NCI-H345 treated with DMSO at 0.1 percent for 48 hours (cell line): Measurements from ENCODE around the gene INPP5D.
"Not testable (repeated sequence)": the region's sequence is repeated elsewhere in the genome, so short reads cannot be mapped to it uniquely, and the experiment has no call there.

Experiments used
- DNase-seq: peaks from one replicate; lab custom pipeline; 2025; ENCODE audit not compliant: unreplicated experiment; lab: John Stamatoyannopoulos, UW

Gene INPP5D

DNA sequence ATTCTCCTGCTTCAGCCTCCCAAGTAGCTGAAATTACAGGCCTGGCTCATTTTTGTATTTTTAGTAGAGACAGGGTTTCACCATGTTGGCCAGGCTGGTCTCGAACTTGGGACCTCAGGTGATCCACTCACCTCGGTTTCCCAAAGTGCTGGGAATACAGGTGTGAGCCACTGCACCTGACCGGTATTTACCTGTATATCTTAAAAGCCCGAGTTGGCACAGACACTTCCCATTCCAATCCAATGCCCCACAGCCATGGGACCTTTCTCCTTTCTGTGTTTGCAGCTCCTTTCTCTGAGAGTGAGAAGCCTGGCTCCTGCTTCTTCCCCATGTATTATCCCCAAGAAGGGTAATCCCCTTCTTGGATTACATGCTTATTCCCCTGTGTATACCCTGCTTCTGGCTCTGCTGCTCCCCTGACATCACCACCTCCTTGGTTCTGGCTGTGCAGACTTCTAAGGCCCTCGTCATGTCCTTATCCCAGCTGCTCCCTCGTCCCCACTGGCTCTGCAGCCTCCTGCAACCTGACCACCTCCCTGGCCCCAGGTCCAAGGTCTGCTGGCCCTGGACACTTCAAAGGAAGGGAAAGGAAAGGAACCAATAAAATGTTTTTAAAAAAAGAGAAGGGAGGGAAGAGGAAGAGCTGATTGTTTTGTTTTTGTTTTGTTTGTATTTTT lies 52.8 kb downstream of the INPP5D start:
- DNase-seq, result no peak

DNA sequence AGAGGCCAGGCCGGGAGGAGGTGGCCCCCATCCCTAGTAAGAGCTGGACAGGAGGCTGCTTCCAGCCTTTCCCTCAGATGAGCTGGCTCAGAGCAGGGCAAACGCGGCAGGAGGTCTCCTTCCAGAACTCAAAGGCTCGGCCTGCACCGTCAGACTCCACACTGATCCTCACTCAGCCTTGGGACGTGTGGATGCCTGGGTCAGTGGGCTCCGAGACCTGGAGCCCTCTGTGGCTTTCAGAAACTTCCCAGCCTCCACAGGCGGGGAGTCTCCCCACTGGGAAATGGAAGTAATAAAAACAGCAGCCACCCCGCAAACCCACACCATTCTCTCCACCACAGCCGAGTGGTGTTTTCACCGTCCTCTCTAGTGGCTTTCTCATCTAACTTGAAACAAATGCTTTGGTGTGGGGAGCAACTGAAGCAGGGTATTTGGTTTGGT lies 54.3 kb downstream of the INPP5D start:
- no peak for DNase-seq

DNA sequence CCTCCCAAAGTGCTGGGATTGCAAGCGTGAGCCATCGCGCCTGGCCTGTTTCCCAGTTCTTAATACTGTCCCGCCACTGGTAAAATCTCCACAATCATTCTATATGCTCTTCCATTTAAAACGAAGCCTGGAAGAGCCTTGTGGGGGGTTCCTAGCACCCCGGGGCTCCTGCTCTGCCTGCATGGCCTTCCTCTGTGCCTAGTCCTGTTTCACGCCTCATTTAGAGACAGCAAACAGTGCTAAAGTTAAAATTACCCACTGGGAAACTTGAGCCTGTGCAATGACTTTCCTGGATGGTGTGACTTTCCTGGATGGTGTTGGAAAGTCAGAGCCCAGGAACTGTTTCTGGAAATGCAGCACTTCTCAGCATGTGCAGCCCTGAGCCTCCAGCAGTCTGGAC lies 55.0 kb downstream of the INPP5D start:
- DNase-seq, result peak; percentile 80

DNA sequence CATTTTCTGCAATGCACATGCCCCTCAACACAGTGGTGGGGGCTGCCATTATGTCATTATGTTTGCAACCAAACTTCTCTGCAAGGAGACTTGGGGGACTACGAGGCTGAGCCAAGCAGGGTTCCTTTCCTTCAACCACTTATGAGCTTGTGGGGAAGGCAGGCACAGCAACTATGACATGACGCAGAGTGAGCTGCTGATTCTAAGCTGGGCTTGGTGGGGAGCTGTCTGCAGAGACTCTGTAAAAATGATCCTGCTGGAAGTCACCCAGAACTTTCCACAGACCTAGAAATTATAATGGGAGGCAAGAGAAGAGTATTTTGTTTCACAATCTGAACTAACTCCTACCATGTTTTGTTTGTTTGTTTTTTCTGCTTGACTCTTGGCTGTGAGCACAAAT lies 55.6 kb downstream of the INPP5D start:
- no peak for DNase-seq

DNA sequence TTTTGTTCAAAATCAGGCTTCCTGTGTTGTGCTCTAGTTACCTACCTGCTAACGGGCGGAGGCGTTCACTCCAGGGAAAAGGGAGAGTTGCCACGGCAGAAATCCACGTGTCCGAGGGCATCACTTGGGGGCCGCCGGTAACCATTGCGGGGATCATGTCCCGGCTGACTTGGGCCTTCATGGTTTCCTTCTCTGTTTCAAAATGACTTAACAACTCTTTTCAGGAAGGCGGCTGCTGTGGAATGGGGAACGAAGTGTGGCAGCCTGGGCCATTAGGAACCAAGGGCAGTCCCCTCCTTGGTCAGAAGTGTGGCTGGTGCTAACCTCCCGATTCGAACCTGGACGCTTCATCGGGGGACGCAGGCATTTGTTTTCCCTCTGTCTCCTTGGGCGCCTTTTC lies 56.8 kb downstream of the INPP5D start:
- DNase-seq, result no peak

DNA sequence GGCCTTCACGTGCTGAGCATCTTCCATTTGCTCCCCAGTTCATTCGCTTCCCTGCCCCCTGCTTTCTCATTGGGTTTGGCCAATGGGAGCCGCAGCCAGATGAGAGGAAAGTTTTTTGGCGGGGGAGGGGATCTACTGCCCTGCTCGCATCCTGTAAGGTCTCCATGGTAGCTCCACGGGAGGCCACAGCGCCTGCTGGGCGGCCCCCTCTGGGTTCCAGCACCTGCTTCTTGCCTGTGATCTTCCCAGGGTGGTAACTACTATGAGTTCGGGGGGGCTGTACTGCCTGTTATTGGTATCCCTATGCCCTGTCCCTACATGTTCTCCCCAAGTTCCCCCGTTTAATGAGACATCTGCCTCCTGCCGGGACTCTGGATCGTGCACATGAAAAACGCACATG lies 57.2 kb downstream of the INPP5D start:
- peak; percentile 16 for DNase-seq

DNA sequence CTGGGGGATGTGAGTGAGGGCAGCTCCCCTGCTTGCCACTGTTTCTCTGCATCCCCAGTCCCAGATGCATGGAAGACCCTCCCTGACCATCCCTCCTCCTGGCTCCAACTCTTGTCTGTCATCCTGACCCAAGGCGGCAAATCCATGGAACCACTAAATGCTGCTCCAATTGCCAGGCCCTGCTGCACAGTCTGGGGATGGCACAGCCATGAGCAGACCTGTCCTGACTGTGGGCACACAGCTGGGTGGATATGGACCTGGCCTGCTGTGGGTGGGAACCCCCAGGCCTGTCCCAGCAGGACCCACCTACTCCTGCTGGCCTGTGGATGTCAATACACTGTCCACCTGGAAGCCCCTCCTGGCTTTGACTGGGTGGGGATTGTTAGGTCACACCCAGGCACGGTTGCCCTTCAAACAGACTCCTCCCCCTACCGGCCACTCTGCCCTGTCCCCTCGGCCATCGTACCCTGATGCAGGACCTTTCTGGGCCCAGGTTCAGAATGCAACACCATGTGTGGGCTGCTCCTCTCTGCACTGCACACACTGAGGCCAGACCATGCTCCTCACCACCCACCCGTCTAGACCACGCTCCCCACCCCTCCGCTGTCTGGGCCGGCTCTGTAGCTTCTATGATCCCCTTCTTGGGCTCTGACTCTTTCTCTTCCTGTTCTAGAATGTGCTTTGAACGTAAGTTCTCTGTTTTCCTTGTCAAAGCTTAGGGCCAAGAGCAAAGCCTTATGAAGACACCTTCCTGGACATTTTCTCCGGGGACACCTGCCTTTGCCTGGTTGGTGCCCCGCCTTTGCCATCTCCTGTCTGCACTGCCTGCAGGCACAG lies 57.9 kb downstream of the INPP5D start:
- no peak for DNase-seq

DNA sequence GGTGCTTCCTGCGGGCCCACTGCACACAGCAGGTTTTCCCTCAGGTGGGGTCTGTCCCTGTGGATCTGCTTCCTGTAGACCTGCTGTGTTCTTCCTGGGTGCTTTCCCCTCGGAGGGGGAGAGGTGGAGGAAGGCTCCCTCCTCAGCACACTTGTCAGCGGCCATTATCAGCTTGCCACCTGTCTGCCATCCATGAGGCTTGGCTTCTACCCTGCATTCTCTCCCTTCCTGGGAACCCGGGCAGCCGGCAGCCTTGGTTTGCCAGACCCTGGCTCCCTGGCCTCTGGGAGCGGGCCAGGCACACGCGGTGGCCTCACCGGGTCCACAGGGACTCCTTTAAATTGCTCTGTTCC lies 58.5 kb downstream of the INPP5D start:
- DNase-seq, result no peak

DNA sequence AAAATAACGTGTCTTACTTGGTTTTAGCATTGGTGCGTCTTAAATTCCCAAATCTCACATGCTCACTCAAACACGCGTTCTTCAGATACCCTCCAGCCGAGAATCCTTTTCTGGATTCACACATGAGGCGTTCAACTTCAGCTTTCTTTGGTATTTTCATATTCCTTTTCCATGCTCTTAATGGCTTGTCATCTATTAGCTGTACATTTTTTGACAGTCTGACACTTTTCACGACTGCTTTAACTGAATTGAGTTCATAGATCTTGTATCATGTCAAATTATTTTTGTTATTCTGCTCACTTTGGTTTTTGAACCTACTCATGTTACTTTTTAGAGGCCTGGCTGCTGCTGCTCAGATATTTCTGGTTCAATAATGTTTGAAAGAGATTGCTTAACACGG lies 59.0 kb downstream of the INPP5D start:
- no peak for DNase-seq

DNA sequence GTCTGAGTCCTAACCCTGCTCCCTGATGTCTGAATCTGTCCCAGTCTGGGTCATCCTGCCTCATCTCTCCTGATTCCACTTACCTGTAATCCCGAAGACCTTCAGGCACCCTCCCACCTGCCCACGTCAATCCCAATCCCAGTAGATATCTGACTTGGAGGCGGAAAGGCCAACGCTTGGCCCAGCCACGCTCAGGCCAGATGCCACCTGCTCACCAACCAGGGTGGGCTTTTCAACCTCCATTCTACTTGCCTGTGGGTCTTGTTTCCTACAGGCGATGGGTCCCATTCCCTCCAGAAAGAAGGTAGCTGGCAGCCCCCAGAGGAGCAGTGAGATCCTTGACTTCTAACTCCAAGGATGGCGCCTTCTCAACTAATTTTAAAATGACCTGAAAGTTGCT lies 59.7 kb downstream of the INPP5D start:
- no peak for DNase-seq

DNA sequence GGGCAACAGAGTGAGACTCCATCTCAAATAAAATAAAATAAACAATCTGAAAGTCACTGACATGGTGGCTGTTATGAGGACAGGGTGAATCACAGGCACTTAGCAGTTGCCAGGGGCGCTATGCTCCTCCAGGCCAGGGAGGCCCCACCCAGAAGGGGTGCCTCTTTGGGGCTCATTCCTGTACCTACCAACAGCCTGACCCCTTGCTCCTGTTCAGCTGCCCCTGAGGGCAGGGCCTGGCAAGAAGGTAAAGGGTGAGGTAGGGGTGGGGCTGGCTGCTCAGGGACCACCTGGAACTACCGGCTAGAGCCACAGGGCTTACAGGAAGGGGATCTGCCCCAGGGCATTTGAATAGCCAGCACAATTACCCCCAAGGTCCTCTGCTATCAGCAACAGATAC lies 60.3 kb downstream of the INPP5D start:
- no peak for DNase-seq

DNA sequence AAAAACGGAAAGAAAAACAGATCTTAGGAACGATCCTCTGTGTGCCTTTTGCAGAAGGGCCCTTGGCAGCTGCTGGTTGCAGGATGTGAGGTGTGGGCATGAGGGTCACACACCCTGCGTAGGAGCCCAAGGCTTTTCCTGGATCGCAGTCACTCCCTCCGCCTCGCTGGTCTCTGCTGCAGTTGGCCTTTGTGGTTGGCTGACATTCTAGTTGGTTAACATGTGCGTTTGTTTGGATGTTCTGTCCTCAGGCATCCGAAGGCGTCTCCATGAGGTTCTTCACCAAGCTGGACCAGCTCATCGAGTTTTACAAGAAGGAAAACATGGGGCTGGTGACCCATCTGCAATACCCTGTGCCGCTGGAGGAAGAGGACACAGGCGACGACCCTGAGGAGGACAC lies 61.7 kb downstream of the INPP5D start:
- no peak for DNase-seq

DNA sequence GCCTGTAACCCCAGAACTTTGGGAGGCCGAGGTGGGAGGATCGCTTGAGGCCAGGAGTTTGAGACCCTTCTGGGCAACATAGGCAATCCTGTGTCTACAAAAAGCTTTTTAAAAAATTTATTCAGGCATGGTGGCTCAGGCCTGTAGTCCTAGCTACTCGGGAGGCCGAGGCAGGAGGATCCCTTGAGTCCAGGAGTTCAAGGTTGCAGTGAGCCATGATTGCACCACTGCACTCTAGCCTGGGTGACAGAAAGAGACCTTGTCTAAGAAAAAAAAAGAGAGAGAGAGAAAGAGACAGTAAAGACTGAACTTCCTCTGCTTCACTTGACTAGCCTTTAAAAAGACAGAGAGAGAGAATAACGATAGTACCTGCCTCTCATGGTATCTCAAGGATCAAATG lies 62.4 kb downstream of the INPP5D start:
- no peak for DNase-seq

DNA sequence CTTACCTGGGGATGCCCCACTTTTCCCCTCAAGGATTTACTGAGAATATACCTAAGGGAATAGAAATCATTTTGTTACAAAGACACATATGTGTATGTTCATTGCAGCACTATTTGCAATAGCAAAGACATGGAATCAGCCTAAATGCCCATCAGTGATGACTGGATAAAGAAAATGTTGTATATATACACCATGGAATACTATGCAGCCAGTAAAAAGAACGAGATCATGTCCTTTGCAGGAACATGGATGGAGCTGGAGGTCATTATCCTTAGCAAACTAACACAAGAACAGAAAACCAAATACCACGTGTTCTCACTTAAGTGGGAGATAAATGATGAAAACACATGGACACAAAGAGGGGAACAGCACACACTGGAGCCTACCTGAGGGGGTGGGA lies 63.4 kb downstream of the INPP5D start:
- not testable (repeated sequence) for DNase-seq

DNA sequence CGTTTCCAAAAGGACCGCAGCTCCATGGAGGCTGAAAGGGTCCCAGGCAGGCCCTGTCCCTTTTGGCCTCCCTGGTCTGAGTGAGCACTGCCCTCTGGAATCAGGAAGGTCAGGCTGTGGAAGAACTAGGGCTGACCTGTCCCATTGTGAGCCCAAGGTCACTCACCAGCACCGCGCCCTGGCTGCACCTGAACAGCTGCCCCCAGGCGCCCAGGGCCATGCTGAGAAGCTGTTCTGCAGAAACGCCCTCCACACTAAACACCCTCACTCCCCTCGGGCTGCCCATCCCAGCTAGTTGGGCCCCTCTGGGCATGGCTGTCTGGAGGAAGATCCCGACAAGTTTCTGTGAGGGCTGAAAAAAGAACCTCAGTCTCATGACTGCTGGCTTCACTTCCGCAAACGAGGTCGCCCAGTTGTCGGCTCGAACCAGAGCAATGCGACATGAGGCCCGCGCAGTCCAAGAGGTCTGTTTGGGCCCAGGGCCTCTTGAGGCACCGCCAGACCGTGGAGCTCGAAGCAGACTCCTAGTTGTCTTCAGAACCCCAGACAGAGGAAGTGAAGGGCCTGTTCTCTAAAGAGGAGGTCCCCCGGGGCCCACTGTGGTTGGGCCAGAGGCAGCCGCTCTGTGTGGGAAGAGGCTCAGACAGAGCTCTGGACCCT lies 64.4 kb downstream of the INPP5D start:
- no peak for DNase-seq

DNA sequence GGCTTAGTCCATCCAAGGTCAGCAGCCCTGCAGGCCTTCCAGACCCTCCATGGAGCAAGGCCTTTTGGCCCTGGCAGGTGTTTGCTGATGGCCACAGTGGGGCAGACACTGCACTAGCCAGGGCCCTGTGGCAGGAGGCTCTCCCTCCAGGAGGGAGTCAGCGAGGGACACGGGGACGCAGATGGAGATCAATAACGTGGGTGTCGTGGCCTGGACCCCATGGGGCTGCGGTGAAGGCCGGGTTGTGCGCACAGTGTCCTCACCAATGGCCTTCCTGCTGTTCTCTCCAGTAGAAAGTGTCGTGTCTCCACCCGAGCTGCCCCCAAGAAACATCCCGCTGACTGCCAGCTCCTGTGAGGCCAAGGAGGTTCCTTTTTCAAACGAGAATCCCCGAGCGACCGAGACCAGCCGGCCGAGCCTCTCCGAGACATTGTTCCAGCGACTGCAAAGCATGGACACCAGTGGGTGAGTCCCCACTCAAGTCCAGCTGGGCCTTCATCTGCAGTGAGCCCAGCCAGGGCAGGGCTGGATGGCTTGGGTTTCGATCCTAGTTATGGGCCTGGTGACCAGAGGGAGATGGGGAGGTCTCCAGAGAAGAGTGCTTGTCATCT lies 65.4 kb downstream of the INPP5D start:
- no peak for DNase-seq

DNA sequence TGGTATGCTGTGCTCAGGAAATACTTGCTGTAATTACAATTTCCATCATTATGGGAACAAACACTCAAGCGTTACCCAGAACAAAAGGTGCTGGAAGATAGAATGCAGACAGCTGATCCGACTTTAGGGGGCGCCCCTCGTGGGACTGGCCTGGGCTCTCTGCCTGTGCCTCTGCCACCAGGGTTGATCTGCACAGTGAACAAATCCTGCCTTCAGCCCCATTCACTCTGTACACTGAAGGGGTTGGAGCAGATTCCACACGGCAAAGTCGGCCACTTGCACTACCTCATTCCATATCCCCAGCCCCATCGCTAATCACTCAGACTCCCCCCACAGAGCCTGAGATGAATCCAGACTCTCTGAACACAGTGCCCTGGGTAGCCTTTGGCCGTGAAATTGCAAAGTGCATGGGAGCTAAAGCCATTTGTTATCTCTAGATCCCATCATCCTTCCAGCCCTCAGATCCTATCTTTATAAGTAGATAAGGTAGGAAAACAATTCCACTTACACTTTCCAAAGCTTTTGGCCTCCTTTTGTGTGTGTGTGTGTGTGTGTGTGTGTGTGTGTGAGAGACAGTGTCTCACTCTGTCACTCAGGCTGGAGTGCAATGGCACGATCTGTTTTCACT lies 69.3 kb downstream of the INPP5D start:
- DNase-seq, result no peak

DNA sequence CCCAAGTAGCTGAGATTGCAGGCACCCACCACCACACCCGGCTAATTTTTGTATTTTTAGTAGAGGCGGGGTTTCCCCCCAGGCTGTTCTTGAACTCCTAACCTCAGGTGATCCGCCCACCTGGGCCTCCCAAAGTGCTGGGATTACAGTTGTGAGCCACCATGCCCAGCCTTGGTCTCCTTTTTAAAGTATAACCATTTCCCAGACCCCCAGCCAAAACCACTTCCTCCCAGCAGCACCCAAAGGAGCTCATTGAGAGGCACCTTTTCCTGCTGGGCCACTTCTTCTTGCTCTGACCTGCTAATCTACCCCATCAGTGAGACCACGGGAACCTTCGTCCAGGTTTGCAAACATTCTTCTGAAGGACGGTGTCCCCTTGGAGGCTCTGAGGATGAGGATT lies 69.9 kb downstream of the INPP5D start:
- DNase-seq, result no peak

DNA sequence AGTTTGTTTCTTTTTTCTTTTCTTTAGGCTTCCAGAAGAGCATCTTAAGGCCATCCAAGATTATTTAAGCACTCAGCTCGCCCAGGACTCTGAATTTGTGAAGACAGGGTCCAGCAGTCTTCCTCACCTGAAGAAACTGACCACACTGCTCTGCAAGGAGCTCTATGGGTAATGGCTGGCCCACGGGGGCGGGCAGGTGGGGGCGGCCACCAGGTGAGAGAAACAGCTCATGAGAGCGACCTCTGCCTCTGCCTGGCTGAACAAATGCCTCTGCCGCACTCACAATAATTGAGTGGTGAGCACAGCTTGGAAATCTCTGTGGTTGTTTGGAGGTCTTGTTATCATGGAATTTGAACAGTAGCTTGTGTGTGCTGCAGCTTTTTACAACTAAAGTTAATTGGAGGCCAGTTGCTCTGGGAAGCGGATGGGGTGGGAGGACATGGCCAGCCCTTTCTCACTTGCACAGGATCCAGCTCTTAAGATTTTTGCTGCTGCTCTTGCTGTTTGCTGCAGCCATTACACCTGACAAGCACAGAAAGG lies 70.4 kb downstream of the INPP5D start:
- no peak for DNase-seq

DNA sequence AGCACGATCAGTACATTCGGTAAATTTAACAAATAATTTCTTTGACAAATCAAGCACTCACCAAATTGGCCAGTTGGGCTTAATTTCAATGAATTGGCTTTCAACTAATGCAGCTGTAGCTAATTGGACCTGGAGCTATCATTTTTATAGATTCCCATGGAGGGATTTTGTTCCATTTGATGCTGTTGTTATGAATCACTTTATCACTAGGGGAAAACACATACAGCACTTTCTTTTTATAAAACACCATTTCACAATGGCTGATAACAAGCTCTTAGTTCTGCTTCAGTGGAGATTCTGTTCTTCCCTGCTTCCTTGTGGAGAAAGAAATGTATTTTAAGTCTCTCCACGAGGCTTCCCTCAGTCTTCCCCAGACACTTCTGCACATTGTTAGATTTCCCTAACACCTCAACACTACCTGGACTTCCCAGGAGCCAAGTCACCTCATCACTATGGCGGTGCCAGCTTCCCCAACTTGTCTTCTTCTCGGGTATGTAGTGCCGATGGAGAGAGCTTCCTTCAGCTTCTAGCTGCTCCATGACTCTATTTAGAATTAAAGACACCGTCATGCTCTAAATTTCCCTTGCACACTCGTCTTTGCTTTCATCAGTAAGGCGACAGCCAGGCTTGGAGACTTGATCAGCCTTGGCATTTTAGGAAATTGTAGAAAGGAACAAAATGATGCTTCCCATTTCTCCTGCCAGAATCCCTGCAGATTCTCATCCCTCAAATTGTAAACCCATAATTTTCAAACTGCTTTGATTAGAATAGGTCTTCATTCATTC lies 72.0 kb downstream of the INPP5D start:
- no peak for DNase-seq
